Nephron (organoid): ENCODE data around the gene SIM1.

ENCODE experiments used
- H3K27ac Mint-ChIP-seq, 3 experiments: 2 replicates each; pipeline ENCODE4 v1.8.0; 2020; ENCODE audit warnings: mixed read lengths in 3 of 3, mild to moderate bottlenecking in 2 of 3, moderate library complexity in 1 of 3
- H3K27me3 Mint-ChIP-seq: 2 replicates; pipeline ENCODE4 v1.8.0; 2021; ENCODE audit warnings: low read depth, mild to moderate bottlenecking, moderate library complexity, mixed read lengths
- H3K36me3 Mint-ChIP-seq: 2 replicates; pipeline ENCODE4 v1.8.0; 2020; ENCODE audit warnings: low read depth, mixed read lengths
- H3K4me1 Mint-ChIP-seq: 2 replicates; pipeline ENCODE4 v1.8.0; 2020; ENCODE audit warnings: mixed read lengths
- H3K4me3 Mint-ChIP-seq, 3 experiments: 2 replicates each; pipeline ENCODE4 v1.8.0; 2020; ENCODE audit warnings: mild to moderate bottlenecking in 3 of 3, mixed read lengths in 3 of 3, moderate library complexity in 2 of 3
- H3K9me3 Mint-ChIP-seq: 2 replicates; pipeline ENCODE4 v1.8.0; 2020; ENCODE audit warnings: mixed read lengths
- CTCF ChIP-seq, 3 experiments: fragments of 200-600 bp; sonication (generic); IDR thresholded peaks; one replicate each; pipeline ENCODE4 v1.5.0; 2021; ENCODE audit warnings: antibody characterized with exemption in 3 of 3; ENCODE audit not compliant: unreplicated experiment in 3 of 3

SIM1 gene

GRCh38 chr6:100381111-100381510 lies 83.6 kb downstream of the SIM1 start:
- no peak for TF ChIP-seq CTCF (IDR thresholded peaks at IDR 0.05; ENCODE audit: unreplicated experiment in 3 of 3)
- Mint-ChIP-seq H3K27me3 (no peaks in the 10 kb centered on the region), H3K27ac (no peak overlapping the region), H3K36me3 (no peaks in the 10 kb centered on the region), H3K9me3 (no peaks in the 10 kb centered on the region), H3K4me3 (no peak overlapping the region), H3K4me1 (no peaks in the 10 kb centered on the region)

- TF ChIP-seq CTCF (IDR thresholded peaks at IDR 0.05; ENCODE audit: unreplicated experiment in 3 of 3): no peak
- Mint-ChIP-seq H3K4me3 (no peak overlapping the region), H3K27me3 (no peaks in the 10 kb centered on the region), H3K36me3 (no peaks in the 10 kb centered on the region), H3K27ac (no peak overlapping the region), H3K9me3 (no peaks in the 10 kb centered on the region), H3K4me1 (no peaks in the 10 kb centered on the region)
Measured at GRCh38 chr6:100379386-100379785, 85.3 kb downstream of the SIM1 start.

DNA sequence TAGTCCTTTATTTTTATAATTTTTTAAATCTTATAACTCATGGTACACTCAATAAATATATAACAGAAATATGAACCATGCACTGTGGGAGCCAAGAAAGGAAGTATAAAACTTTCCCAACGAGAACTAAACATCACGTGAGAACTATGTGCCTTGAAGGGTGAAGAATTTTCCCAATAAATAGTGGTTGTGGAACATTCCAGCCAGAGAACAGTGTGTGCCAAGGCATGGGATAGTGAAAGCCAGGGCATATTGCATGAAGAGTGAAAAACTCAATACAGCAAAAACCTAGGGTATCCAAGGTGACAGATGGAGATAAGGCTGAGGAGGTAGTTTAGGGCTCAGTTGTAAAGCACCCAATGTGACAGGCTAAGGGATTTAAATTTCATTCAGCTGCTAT lies 86.1 kb downstream of the SIM1 start:
- Mint-ChIP-seq H3K27ac (no peak overlapping the region), H3K4me1 (no peaks in the 10 kb centered on the region), H3K36me3 (no peaks in the 10 kb centered on the region), H3K27me3 (no peaks in the 10 kb centered on the region), H3K4me3 (no peak overlapping the region), H3K9me3 (no peaks in the 10 kb centered on the region)
- TF ChIP-seq CTCF (IDR thresholded peaks at IDR 0.05; ENCODE audit: unreplicated experiment in 3 of 3): no peak

DNA sequence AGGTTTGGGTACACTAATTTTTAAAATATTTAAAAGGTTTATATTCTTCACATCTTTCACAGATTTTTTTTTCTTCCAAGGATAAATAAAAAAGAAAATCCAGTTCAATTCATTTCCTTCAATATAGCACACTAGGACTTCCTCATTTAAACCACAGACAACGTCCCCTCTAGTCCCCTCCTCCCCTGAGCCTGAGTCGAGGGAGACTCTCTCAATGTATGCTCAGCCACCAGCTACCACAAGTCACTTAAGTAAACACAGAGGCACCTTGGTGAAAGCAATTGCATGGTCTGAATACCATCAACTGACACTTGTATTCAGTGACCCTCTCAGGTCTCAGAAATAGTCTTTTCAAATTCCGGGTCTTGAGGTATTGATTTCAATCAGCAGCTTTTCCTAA lies 88.6 kb downstream of the SIM1 start:
- H3K9me3 Mint-ChIP-seq: no peaks in the 10 kb centered on the region
- H3K4me1 Mint-ChIP-seq: no peaks in the 10 kb centered on the region
- TF ChIP-seq CTCF (IDR thresholded peaks at IDR 0.05; ENCODE audit: unreplicated experiment in 3 of 3): no peak
- no peak overlapping the region for H3K4me3 Mint-ChIP-seq
- H3K27me3 Mint-ChIP-seq: no peaks in the 10 kb centered on the region
- H3K27ac Mint-ChIP-seq: no peak overlapping the region
- H3K36me3 Mint-ChIP-seq: no peaks in the 10 kb centered on the region

DNA sequence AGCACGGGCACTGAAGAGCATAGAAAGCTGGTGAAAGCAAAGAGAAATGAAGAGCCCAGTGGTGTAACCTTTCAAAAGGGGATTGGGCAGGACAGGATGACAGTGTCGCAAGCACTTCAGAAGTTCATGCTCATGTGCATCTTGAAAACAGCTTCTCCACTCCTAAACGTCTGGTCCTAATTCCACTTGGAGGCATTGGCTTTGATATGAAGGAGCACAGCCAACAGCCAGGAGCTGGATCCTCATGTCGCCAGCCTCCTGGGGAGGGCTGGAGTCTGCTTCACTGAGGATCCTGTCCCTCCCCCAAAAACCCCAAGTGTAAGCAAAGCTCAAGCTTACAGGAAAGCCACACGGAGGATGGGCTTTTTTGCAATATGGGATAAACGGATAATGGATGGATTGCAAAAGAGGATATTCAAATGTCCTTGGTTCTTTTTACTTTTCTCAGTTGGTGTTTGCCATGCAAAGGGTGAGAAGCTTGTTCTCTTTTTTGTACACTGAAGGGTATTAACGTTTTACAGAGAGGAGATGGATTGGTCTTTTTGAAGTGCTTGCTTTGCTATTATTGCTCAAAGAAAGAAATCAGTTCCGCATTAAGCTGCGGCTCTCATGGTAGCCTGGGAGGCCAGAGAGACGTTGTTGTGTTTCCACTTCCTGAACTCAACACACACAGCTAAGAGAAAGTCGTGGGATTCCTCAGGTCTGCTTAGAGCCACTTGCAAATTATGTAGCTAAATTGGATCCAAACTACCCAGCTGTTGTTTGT lies 92.2 kb downstream of the SIM1 start:
- Mint-ChIP-seq H3K4me1 (no peaks in the 10 kb centered on the region), H3K9me3 (no peaks in the 10 kb centered on the region), H3K36me3 (no peaks in the 10 kb centered on the region), H3K27ac (no peak overlapping the region), H3K27me3 (no peaks in the 10 kb centered on the region), H3K4me3 (no peak overlapping the region)
- no peak for TF ChIP-seq CTCF (IDR thresholded peaks at IDR 0.05; ENCODE audit: unreplicated experiment in 3 of 3)

DNA sequence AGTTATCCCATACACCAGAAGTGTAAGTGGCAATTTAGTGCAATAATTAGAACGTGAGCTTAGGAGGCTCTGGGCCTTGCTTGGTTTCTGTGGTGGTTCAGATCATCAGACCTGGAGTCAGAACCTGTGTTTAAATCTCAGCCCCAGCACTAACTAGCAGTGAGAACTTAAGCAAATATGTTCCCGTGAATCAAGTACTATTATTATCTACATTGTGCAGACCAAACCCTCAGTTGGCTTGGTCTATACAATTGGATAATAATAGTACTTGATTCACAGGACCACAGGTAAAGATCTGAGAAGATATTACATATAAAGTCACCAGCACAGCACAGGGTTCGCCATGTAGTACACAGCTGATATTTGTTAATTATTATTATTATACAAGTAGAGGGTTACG lies 93.1 kb downstream of the SIM1 start:
- H3K4me1 Mint-ChIP-seq: no peaks in the 10 kb centered on the region
- H3K36me3 Mint-ChIP-seq: no peaks in the 10 kb centered on the region
- H3K4me3 Mint-ChIP-seq: no peak overlapping the region
- no peak for TF ChIP-seq CTCF (IDR thresholded peaks at IDR 0.05; ENCODE audit: unreplicated experiment in 3 of 3)
- H3K27me3 Mint-ChIP-seq: no peaks in the 10 kb centered on the region
- no peak overlapping the region for H3K27ac Mint-ChIP-seq
- H3K9me3 Mint-ChIP-seq: no peaks in the 10 kb centered on the region
